SIG-M5 treated with dmso at 0.1 percent for 504 hours (cell line): ENCODE results near the gene PANX3.

Experiments used
- DNase-seq: peaks from one replicate; lab custom pipeline; 2025; ENCODE audit not compliant: unreplicated experiment; lab: John Stamatoyannopoulos, UW

Gene PANX3

DNA sequence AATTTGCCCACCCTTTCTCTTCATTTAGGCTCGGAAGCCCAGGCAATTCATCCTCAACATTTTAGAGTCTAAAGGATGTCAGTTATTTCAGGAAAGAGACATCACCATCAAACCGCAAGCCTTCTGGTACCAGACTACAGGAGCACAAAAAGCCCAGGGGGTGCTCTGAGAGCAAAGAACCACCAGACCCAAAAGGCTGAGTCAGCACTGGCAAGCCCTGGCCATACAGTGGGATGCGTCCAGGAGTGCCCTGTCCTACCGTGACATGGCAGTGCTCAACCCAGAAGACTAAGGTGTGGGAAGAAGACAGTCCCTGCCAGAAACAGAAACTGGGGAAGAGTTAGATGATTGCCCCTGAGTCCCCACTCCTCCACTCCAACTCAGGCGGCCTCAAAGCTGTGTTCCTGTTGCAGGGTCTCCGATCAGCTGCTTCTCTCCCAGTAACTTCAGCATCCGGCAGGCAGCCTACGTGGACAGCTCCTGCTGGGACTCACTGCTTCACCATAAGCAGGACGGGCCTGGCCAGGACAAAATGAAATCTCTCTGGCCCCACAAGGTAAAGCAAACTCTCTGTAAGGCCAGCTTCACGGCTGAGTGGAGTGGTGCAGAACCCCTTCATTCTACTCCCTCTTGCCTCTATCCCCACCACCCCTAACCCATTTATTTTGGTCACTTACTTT lies 1.5 kb downstream of the PANX3 start:
- DNase-seq = no peak

DNA sequence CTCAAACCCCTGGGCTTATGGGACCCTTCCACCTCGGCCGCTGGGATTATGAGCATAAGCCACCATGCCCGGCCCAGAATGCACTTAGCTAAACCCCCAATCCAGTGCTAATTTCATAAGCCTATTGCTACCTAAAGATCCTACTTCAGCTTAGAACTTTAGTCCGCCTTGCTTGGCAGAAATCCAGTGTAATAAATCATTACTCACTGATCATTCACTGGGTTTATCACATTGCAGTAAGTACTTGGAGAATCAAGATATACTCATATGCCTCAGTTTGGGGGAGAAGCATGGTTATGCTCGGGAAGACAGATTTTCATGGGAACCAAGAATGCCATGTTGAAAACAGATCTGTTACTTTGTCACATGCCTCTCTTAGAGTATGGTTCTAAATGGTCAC lies 7.6 kb downstream of the PANX3 start:
- no peak for DNase-seq

DNA sequence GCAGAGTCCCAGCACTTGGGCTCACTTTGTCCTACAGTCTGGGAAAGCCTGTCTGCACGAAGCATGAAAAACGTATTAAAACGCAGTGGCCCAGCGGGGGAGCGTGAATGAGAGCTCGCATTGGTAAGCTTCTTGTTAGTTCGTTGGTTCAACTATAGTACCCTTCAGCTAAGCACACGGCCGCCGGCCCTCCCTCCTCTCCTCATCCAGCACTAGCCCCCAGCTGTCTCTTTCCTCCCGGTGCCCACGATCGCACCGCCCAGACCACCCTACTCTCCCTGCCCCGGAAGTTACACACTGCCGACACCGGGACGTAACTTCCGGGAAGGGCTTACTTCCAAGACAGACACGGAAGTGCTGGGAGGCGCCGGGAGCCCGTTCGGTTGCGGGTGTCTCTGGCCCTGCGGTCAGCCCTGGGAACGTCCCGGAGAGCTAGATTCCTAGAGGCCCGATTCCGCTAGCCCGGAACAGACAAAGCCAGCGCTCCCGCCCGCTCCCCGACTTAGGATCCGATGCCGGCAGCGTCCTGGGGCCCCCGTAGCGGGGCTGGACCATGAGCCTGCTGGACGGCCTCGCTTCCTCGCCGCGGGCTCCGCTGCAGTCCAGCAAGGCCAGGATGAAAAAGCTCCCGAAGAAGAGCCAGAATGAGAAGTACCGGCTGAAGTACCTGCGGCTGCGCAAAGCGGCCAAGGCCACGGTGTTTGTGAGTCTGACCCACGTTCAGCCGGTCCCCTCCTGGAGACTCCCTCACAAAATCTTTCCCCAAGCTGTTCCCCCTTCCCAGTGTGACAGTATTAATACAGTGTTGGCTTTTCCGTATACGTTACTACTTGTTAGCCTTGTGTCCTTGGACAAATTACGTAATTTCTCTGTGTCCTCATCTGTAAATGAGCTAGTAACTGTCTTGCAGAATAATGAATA lies 11.6 kb downstream of the PANX3 start, which contains the start of gene TBRG1:
Gene TBRG1 (plus strand): TSS at position 334 of the 921 bp plus-strand sequence. CDS start 220 bp downstream, at position 554.
- peak; percentile 83 for DNase-seq

DNA sequence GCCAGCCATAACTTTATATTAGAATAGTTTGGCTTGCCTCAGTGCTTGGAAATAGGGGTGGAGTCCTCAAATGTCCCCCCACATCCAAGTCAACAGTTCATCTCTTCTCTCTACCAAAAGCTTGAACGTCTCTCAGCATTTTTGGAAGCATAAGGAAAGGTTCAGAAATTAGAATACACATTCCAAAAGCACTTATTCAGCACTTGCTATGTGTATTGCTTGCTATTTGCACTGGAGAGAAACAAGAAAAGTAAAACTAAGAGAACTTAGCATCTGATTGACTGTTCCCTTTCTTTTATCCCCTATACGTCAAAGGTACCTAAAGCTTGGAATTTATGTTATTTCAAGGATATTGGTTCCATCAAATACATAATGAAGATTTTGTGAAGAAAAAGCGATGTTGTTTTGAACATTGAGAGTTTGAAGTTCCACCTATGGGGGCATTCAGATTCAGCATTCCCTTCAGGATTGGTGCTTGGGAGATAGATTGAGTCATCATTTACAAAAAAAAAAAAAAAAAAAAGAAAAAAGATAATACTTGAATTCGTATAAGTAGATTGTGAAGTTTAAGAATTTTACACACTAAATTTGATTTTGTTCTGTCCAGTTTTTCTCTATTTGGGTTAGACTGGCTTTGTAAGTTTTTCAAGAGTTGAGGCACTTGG lies 12.8 kb downstream of the PANX3 start:
- no peak for DNase-seq

DNA sequence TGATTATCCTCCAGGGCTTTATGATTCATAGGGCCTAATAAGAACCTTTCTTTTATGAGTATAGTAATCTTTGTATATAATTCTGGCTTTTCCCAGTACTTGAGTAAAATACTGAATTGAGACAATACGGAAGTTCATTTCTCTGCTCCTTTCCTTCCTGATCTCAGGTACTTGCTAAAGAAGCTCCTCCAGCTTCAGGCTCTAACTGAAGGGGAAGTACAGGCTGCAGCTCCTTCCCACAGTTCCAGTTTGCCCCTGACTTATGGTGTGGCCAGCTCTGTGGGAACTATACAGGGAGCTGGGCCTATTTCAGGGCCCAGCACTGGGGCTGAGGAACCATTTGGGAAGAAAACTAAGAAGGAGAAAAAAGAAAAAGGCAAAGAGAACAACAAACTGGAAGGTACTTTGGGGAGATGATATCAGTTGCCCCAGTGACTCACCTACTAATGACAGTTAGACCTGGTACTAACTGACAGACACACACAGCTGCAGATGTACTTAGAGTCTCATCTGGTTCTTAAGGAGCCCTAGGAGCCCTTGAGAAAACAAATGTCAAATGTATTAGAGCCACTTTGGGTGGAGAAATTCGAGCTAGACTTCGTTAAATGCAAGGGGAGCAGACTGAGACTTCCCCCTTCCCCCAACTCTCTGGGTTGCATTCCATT lies 14.4 kb downstream of the PANX3 start:
- DNase-seq = no peak

DNA sequence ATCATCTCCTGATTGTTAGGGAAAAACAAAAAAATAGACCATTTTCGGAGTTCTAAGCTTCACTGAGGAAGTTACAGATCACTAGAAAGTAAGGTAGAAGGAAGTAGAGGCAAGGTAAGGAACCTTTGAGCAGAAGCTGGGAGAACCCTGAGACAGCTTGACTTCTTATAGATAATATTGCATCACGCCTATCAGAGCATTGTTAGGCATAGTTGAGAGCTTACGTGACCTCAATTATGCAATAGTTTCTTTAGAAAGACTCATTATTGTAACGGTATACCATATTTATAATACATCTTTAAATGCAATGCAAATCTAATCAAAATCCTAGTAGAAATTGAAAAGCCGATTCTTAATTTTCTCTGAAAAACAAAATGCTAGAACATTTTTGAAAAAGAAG lies 16.3 kb downstream of the PANX3 start:
- peak; percentile 74 for DNase-seq

DNA sequence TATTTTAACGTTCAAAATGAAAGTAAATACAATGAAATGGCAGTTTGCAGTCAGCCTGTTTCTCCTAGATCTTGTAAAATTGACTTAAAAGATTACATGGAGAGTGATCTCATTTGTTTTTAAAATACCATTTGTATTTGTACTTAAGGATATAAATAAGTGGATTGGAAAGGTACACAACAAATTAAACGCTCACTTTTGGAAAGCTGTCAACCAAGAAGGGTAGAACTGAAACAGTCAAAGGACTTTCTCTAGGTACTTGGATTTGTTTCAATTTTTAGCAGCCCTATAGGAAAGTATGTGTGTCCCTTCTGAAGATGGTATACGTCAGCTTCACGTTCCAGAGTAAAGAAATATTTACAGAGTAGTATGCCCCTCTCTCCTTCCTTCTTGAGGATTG lies 18.7 kb downstream of the PANX3 start:
- DNase-seq = no peak

DNA sequence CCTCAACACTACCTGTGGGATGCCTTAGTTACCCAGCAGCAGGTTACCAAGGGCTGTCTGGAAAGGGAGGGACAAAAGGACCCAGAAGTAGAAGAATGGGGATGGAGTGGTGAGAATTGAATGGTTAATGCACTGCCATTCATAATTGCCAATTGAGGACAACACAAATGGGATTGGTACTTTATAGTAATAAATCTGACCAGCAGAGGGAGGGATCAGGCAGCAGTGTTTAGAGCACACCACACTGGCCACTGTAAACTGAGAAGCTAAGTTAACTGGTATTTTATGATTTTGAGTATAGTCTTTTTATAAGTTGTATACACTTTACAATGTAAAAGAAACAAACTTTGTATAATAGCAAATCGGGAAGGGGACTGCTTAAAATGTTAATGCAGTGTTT lies 22.1 kb downstream of the PANX3 start:
- peak; percentile 21 for DNase-seq

DNA sequence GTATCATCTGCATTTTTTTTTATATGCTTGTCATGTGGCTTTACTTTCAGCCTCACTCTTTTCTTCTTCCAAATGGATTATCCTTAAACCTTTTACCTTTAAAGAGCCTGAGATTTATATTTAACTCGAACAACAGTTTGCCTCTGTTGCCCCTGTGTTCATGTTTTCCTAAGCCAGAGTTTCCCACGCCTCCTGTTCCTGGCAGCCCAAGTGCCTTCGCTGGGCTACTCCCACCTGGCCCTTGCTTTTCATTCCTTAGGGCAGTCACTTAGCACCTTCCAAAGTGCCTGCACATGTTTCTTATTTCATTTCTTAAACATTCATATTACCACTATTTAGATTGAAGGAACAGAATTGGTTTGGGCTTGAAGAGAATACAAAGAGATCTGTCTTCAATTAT lies 24.7 kb downstream of the PANX3 start:
- DNase-seq = no peak

DNA sequence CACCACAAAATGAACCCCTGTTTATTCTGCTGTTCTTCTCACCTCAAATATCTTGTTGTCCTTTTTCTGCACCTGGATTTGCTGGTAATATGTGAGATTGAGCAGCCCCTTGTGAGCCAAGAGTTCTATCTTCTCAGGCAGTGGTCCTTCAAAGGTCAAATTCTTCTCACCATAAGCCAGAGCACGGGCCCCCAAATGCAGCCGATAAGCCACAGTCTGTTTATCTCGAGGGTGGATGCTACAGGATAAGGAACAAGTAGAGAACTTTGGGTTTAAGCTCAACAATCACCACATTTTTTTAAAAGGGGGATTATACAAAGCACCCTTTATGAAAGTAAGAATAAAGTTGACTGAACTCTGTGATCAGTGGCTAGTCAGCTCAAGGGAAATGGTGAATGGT lies 27.3 kb downstream of the PANX3 start:
- no peak for DNase-seq

DNA sequence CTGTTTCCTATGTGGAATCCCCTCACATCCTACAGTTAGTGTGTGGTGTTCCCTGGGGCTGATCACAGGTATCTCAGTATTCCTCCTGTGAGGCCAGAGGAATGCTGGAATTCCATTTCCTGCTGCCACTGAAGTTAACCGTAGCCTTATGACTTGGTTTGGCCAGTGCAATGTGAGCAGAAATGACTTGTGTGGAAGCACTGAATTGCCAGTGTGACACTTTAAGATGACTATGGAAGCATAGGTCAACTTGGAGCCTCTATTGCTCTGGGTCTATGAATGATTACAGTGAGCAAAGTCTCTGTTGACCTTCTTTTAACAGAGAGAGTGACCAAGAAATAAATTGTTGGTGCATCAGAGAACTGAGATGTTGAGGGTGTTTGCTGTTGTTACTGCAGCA lies 28.0 kb downstream of the PANX3 start:
- no peak for DNase-seq

DNA sequence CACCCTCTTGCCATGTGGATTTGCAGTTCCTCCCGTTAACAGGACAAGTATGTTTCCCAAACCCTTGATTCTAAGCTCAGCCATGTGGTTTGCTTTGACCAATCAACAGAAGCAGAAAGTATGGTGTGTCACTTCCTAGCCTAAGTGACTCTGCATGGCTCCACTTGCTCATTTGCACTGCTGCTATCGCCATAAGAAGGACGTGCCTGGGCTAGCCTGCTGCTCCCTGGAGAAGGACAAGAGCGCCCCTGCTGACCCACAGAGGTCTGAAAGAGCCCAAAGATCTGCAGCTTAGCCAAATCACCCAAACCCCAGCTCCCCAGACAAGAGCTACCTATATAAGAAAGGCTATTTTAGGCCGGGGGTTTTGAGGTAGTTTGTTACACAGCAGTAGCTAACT lies 29.4 kb downstream of the PANX3 start:
- no peak for DNase-seq

DNA sequence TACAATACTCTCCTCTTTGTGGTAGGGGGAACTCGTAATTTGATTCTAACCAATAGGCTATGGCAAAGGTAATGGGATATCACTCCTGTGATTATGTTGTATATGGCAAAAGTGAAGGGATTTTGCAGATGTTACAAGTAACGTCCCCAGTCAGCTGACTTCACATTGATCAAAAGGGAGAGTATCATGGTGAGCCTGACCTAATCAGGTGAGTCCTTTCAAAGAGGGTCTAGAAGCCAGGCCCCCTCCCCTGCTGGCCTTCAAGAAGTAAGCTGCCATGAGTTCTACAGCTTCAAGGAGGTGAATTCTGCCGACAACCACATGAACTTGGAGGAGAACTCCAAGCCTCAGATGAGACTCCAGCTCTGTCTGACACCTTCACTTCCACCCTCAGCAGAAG lies 31.4 kb downstream of the PANX3 start:
- no peak for DNase-seq

DNA sequence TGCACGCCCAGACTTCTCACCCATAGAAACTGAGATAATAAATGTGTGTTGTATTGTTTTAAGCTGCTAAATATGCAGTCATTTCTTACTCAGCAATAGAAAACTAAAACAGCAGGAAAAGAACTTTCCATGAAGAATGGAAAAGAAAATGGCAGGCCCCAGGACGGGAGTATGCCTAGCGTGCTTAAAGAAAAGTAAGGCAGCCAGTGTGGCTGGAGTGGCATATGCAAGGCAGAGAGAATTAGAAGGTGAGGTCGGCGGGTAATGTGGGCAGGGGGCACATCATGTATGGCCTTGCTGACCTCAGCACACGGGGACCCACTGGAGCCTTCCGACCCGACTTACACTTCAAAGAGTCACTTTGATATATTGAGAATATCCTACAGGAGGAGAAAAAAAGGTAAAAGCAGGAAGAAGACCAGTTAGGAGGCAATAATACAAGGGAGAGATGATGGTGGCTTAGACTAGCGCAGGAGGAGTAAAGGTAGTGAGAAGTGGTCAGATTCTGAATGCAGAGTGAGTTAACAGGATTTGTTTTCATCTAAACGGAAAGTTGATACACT lies 31.9 kb downstream of the PANX3 start:
- no peak for DNase-seq

DNA sequence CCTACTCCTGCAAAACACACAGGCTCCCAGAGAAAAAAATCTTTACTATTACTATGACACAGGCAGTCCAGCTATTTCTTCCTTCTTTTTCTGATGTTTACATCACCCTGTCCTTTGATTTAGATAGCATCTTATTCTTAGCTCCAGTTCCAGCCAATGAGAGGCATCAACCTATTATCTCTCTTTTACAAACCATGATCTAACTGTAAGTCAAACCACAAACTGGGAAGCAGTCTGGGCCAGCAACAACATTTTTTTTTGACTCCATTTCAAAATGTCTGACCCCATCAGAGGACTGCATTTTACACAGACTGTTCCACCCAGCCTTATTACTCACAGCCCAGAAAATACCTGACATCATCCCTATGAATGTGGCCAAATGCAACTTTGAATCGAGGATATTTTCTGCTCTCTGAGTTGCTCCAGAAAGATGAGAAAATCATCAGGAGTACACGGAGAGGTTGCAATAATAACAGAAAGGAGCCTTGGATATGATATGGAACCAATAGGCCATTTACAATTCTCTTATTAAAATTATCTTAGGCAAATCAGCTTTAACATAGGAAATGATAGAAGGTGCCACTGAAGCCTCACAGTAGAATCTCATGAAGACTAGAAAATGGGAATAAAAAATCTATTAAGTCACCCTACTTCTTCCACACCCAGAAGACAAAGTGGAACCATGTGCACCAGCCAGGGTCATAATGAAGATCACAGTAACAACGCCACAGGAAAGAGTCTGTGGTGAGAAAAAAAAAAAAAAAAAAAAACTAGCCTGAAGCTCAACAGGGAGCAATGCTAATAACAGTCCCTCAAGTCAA lies 32.6 kb downstream of the PANX3 start:
- no peak for DNase-seq

DNA sequence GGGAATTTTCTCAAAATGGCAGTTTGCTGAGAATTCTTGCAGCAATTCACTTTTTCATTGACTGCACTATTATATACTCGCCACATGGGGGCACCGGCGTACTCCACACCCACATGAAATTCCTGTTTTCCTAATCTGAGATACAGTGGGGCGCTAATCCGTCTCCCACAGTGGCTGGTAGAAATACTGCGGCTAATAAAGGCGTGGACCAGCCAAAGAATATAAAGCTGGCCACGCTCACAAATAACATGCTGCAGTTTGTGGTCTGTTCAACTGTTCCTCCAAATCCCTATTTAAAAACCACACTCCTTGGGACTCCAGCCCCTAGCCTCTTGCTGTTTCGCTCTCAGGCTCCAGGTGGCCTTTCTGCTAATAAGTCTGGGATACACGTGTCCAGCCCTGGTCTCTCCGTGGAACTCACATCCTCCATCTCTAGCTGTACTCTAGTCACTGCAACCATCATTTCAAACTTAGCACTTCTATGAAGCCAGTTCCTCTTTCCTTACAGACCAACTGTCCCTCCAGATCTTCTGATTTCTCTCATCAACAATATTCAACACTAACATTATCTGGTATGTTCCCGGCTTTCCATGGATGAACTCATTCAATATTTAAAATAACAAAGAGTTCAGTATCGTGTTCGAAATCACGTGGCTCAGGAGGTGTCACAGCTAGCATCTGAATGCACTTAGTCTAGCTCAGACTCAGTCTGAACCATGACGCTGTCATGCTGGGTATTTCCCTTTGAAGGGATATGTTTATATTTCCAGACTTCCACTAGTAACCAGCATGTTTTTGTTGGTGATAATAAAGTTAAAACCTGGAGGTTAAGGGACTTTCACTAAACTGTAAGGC lies 33.4 kb downstream of the PANX3 start:
- peak; percentile 51 for DNase-seq

DNA sequence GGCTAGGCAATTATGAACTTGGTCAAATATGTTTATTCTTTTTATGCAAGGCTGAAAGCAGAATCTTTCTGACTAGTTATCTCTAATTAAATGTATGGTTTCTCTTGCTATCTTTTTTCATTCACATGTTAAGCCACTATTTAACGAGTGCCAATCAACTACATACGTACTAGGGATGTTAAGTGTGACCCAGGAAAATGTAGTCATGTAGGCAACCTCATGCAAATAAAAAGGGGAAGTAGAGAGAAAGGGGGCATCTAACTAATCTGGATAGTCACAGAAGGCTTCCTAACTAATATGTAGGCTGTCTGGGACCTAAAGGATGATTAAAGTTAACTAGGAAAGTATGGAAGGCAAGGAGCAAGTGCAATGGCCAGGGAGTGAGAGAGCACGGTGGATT lies 34.9 kb downstream of the PANX3 start:
- DNase-seq = peak; percentile 30

DNA sequence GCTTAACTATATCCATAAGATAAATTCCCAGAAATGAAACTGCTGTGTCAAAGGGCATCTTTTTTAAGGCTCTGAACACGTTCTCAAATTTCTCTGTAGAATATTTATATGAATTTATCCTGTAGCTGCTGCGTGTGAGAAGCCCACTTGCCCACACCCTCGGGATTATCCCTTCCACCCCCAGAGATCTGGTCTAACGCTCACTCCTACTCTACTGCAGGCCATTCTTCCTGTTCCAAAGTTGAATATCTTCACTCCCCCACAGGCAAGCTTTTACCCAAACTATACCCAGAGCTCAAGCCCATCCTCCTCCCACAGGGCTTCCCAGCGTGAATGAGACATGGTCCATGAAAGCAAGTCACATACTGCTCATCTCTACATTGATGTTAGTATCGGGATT lies 37.4 kb downstream of the PANX3 start:
- no peak for DNase-seq
